ENCODE results near the gene OTUD6A.

DNA sequence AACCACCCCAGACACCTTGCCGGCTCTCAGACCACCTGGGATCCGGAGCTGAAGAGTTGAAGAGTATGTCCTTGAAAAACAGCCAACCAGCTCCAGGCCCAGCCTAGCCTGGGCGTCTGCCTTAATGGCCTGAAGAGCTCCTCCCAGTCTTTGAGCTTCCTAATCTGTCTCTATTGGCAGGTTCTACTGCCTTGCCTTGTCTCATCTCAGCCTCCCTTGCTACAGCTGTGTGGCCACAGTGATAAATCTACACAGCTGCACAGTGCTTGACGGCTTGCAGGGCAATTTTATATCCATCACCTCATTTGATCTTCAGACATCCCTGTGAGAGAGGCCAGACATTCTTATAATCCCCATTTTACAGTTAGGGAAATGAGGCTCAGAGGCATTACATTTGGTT lies 32.4 kb upstream of the OTUD6A start:
- no peak for TF ChIP-seq POLR2A (IDR thresholded peaks at IDR 0.05)
- TF ChIP-seq, protein P1, sequence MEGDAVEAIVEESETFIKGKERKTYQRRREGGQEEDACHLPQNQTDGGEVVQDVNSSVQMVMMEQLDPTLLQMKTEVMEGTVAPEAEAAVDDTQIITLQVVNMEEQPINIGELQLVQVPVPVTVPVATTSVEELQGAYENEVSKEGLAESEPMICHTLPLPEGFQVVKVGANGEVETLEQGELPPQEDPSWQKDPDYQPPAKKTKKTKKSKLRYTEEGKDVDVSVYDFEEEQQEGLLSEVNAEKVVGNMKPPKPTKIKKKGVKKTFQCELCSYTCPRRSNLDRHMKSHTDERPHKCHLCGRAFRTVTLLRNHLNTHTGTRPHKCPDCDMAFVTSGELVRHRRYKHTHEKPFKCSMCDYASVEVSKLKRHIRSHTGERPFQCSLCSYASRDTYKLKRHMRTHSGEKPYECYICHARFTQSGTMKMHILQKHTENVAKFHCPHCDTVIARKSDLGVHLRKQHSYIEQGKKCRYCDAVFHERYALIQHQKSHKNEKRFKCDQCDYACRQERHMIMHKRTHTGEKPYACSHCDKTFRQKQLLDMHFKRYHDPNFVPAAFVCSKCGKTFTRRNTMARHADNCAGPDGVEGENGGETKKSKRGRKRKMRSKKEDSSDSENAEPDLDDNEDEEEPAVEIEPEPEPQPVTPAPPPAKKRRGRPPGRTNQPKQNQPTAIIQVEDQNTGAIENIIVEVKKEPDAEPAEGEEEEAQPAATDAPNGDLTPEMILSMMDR (IDR thresholded peaks at IDR 0.05): no peak
- TF ChIP-seq EP300 (IDR thresholded peaks at IDR 0.05): no peak

Measured in stomach (tissue), 4 donors.